Activated effector memory CD4-positive, alpha-beta T cell treated with anti-CD3 and anti-CD28 coated beads, Interleukin-2, amount 50 U/mL, for 16 hours (primary cell): Measurements from ENCODE around the gene ABR.
"Not testable (repeated sequence)": the region's sequence is repeated elsewhere in the genome, so short reads cannot be mapped to it uniquely, and the experiment has no call there.

Source experiments
- DNase-seq: peaks from one replicate; pipeline ENCODE4 v3.0.0-alpha.2; 2020

ABR gene

DNA sequence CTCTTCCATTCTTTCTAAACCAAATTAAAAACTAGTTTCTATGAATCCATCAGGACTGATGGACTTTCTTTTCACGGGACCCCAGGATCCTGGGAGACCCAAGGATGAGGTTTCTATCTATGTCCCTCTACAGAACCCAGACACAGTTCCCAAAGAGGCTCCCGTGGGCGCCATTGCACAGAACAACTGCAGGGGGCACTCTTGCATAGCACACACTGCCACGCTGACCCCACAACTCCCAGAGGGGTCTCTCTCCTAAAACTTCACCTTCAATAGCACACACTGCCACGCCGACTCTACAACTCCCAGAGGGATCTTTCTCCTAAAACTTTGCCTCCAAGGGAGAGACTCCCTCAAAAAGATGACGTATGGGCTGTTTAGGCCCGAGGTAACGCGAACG is 9.0 kb downstream of the ABR start:
- DNase-seq: no peak

DNA sequence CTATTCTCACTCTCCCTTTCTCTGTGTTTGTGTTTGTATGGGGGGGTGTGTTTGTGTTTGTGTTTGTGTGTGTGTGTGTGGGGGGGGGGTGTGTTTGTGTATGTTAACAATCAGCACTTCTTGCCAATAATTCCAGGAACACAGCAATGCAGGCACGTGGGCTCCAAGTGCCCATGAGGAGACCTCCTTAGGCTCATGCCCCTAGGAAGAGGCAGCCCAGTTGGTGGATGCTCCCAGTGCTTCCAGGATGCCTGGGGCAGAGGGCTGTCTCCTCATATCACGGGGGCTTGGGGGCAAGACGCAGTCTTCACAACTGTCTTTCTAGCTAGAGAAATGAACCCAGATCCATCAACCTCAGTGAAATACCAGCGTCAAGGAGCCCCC is 9.9 kb downstream of the ABR start:
- DNase-seq: no peak

DNA sequence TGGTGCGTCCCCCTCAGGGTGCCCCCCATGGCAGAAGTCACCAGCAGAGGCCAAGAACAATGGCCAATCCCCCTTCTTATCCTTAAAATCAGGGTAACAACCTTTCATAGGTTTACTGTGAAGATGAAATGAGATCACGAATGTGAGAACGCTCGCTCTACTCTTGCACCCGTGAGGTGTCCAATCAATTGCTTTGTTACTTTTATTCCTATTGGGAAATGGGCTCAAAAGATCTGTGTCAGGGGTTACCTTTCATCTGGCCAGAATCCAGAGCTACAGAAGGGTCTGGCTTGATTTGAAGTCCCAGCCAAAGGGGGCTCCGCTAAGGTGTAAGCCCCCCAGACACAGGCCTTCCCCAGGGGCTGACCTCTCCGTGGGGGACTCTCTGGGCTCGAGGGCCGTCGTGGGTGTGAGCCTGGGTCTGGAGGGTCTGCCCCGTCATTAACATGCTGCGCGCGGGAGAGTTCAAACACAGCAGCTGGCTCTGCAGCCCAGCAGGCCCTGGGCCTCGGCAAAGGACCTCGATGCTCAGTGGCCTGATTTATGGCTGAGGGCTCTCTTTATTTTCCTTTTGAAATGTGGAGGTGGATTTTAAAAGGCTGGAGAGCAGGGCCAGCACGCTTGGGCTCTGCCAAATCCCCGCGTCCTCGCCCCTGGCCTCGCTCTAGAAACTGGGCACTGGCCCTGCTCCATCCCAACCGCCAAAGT is 10.4 kb downstream of the ABR start:
- DNase-seq: no peak

DNA sequence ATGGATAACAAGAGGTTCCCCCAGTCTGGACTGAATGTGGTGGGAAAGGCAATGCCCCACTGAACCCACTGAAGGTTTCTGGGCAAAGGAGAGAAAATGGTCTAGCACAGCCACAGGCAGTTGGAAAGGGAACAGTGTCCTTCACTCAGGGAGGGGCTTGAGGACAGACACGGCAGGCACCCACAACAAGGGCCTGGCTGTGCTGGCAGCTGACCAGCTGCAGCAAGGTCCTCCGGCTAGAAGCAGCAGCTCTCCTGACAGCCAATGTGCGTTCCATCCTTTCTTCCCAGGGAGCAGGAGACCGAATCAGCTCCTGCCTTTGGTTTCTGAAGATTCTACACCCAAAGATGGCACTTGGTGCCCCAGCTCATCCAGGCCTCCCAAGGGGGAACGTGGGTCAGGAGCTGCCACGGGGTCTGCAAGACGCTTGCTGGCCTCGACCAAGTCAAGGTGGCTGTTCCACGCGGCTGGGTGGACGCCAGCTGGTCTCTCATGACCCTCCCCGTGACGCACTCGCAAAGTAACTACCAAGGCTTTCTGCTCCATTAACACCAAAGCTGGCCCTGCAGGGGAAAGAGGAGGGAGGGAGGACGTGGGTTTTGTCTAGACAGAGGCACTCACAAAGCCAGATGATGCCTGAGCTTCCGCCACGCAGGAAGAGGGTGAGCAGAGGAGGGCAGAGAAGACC is 11.1 kb downstream of the ABR start:
- DNase-seq: no peak

DNA sequence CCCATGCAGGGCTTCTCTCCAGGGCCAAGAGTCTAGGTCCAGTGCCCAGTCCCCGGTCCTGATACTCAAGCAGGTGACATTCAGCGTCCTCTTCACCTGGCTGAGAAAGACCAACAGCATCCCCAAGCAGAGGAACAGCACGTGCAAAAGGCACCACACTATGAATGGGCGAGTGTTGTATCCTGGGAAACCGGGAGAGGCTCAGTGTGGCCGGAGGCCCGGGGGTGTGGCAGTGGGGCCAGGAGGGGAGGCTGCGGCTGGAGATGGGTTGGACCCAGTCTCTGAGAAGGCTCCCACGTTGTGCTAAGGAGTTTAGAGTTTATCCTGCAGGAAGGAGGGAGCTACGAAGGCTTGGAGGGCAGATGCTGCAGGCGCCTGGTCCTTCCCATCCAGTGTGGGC is 13.5 kb downstream of the ABR start:
- no peak for DNase-seq

DNA sequence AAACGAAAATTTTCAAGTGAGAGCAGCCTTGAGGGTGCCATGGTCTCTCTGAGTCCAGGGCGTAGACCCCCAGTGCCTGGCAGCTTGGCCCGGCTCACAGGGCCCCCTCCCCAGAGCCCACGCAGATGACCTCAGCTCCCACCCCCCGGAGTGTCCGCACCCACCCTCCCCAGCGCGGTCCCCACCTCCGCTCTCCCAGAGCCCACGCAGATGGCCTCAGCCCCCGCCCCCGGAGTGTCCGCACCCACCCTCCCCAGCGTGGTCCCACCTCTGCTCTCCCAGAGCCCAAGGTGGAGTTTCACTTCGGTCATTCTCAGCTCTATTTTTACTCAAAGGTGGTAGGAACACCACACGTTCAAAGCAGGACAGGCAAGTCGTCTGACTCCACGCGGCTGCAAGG is 13.9 kb downstream of the ABR start:
- DNase-seq: no peak

DNA sequence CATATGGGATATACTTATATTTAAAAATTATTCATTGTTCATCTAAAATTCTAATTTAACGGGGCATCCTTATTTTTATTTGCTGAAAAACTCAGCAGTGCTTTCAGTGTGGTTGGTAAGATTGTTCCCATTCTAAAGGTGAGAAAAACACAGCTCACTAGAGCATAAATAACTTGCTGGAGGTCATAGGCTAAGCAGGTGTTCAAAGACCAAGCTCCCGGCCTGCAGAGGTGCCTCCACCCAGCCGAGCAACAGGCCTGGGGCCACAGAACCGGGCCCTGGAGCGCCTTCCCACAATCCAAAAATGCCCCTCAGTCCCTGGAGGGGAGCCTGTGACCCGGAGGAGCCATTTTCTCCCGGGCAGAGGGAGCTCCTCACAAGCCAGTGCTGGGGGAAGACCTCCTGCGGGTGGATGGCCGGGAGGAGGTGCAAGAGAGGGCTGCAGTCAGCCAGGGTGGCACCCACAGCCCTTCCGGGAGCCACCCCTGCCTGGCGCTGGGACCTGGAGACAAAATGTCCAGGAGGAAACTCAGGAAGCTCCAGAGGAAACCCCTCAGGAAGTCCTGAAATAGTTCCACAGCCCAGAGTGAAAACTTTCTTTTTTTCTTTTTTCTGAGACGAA is 14.7 kb downstream of the ABR start:
- no peak for DNase-seq

DNA sequence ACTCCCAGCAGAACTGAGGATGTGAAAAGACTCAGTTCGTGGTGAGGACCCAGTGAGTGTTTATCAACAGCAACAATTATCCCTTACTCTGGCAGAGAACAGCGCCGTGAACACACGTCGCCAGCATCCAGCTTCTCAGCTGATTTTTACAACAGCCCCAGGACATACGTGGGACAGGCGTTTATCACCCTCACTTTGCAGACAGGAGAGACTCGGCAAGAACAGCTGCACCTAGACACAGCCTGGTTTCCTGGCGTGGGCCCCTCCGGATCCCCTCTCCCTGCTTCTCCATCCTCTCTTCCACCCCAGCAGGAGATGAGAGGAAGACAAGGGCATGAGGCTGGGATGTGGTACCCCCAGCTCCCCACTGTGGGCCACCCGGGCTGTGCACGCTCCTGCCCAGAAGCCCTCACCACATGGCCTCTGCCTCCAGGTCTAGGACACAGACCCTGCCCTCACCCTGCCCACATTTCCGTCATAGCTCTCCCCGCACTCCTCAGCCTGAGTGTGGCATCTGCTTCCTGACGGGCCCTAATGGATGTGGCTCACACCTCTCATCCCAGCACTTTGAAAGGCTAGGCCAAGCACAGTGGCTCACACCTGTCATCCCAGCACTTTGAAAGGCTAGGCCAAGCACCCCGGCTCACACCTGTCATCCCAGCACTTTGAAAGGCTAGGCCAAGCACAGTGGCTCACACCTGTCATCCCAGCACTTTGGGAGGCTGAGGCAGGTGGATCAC is 17.5 kb downstream of the ABR start:
- no peak for DNase-seq

DNA sequence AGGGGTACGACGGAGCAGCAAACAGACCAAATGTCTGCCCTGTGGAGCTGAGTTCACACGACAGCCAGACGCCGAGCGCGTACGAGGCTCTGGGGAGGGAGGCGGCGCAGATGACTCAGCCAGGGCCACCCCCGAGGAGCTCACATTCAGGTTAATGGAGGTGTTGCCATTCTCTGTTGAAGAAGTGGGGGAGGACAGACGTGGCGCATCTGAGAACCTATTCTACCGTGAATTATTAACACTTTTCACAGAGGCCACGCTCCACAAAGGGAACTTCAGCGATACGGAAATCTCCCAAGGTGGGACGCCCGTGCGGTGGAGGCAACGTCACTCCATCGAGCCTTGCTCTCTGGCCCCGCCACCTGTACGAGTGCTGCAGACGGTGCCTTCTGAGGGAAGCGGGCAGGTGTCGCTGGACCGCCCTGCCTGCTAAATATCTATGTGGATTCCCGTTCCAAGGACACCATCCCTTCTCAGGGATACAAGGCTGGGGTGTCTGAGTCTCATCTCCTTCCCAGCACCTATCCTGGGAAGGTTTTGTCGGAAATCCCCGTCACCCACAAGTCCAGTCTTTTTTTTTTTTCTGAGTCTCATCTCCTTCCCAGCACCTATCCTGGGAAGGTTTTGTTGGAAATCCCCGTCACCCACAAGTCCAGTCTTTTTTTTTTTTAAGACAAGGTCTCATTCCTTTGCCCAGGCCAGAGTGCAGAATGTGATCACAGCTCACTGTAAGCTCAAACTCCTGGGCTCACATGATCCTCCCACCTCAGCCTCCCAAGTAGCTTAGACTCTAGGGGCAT is 19.0 kb downstream of the ABR start:
- no peak for DNase-seq

DNA sequence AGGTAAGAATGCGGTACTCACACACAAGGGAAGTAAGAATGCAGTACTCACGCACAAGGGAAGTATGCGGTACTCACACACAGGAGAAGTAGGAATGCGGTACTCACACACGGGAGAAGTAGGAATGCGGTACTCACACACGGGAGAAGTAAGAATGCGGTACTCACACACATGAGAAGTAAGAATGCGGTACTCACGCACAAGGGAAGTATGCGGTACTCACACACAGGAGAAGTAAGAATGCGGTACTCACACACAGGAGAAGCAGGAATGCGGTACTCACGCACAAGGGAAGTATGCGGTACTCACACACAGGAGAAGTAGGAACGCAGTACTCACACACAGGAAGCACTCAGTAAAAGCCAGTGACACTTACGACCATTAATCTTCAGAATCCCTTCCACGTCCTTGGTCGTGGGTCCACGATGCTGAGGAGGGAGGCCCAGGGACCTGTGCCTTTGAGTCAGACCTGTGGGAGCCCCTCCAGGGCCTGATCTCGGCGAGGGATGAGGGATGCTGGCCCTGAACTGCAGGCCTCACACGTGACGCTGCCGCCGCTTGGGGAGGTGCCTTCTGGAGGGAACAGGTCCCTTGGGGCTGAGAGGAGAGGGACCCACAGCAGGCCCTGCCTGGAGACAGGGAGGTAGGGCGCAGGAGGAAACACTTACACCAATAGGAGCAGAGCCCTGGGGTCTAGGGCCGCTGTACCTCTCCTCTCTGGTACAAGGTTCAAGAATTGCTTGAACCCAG is 20.2 kb downstream of the ABR start:
- DNase-seq: no peak

DNA sequence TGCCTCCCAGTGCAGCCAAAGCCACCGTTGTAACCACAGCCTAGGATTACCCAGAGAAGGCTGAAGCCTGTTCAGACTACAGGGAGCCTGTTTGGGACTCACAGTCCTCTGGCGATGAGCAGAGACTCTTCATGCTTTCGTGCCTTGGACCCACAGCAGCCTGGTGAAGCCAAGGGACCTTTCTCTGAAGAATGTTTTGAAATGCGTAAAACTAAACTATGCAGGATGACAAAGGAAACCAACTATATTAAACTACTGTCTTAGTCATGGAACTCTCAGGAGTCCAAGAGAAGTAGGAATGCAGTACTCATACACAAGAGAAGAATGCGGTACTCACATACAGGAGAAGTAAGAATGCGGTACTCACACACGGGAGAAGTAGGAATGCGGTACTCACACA is 20.9 kb downstream of the ABR start:
- DNase-seq: no peak

DNA sequence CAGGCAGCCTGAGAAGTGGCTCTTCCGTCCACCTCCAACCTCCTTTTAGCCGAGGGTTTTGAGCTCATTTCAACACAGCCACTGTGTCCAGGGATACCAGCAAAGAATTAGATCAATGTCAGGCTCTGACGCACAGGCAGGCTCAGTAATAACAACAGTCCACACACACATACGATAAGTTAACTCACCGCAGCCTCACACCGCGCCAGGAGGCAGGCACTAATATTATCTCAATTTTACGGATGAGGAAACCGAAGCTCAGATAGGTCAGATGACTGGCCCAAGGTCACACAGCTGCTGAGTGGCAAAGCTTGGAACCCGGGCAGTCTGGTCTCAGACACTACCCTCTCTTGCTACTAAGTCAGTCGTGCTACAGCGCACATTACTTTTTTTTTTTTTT is 22.9 kb downstream of the ABR start:
- no peak for DNase-seq

DNA sequence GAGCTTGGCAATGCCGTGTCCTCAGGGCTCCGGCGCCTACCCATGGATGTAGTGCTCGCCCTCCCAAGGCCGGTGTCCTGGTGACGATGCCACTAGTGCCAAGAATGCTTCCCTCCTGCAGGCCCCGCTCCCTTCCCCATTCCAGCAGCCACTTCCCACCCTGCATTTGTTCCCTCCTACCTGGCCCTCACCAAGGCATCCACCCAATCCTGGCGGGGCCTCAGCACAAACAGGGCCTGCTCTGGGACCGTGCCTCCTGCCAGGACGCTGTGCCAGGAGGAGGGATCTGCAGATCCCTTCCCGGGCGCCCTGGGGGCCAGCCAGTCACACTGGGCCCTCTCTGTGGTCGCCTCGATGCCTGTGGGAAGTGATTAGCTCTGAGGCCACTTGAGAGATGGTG is 25.1 kb downstream of the ABR start:
- no peak for DNase-seq

DNA sequence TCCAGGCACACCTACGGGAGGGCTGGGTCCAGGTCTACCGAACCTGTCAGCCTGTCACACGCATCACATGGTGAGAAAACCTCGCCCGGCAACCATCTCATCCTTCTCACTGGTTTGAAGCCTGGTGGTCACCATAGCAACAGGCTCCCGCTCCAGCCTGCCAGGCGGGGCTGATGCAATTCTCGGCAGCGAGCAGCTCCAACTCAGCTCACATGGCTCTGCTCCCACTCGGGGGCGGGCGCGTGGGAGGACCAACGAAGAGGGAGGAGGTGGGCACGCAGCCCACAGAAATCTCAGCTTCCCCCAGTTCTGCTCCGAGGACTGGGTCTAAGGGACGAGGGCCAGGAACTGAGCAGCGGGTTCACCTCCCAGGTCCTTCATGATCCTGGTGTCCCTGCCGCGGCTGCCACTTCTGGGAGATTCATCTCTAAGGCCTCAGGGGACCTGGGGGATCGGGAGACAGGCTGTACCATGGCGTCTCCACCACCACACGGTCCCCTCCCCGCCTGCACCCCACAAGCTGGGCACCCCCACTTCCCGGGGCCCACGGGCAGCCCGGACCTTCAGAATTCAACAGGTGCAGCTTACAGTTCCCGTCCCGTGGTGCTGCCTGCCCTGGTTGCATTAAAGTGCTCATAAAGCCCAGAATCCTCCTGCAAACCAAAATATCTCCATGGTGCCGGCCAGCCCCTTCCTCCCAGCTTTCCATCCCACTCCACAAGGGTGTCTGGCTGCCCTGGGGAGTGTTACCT is 25.8 kb downstream of the ABR start:
- DNase-seq: no peak

DNA sequence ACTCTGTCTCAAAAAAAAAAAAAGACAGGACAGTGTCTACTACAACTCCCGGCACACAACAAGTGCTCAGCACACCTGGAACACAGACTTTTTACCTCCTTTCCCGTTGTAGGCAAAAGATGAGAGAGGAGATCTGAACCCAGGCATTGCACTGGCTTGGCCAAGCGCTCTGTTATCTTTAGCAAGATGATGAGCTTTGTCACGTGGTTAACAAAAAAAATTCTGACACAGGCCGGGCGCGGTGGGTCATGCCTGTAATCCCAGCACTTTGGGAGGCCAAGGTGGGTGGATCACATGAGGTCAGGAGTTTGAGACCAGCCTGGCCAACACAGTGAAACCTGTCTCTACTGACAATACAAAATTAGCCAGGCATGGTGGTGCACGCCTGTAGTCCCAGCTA is 27.2 kb downstream of the ABR start:
- DNase-seq: not testable (repeated sequence)

DNA sequence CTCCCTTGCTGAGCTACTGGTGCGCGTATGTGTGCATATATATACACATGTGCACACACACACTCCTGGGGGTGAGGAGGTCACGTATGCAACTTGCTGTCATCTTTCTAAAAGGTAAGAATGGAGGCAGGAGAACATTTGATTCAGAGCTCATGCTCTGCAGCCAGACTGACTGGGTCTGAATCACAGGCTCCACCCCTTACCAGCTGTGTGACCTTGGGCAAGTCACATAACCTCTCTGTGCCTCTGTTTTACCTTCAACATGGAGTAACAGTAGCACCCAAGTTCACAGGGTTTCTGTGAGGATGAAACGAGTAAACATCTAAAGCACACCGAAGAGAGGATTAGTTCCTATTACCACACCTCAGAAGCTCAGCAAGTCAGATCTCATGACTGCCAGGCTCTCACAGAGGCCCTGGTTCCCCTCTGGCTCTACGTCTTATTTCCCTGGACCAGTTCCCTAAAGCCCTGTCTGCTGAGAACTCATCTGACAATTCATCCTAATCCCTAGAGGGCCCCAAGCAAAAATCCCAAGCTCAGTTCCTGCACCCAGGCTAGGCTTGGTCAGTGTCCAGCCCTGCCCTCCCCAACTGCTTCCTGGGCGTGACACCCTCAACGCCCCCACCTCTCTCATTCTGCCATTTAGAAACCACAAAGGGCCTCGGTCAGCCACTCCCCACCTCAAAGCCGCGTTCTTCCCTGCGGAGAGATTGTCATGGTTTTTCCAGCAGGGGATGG is 28.7 kb downstream of the ABR start:
- no peak for DNase-seq

DNA sequence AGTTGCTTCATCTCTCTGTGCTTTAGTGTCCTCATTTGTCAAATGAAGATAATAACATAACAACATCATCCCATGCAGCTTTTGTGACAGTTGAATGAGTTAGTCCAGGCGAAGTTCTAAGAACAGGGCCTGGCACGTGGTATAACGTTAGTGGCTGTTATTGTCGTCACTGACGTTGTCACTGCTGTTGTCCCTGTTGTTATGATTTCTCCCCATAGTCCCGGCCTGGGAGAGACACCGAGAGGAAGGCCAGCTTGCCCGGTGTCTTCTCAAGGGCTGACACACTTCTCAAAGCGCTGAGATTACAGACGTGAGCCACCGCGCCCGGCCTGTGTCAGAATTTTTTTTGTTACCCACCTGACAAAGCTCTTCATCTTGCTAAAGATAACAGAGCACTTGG is 29.9 kb downstream of the ABR start:
- DNase-seq: no peak

DNA sequence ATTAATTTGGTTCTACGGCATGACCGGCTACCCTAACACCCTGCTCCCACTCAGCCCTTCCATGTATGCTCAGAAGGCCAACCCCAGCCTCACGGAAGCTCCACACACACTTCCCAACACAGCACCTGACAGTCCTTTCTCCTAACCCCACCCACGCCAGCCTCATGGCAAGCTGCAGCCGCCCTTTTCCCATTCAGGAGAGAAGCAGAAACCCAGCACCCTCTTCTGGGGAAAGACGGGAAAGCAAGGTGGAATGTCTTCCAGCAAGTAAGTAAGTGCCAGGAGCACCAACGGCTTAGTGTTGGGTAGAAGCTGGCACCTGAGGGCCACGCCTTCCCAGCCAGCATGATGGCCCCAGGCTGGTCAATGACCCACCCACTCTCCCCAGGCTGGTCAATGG is 32.1 kb downstream of the ABR start:
- DNase-seq: no peak

DNA sequence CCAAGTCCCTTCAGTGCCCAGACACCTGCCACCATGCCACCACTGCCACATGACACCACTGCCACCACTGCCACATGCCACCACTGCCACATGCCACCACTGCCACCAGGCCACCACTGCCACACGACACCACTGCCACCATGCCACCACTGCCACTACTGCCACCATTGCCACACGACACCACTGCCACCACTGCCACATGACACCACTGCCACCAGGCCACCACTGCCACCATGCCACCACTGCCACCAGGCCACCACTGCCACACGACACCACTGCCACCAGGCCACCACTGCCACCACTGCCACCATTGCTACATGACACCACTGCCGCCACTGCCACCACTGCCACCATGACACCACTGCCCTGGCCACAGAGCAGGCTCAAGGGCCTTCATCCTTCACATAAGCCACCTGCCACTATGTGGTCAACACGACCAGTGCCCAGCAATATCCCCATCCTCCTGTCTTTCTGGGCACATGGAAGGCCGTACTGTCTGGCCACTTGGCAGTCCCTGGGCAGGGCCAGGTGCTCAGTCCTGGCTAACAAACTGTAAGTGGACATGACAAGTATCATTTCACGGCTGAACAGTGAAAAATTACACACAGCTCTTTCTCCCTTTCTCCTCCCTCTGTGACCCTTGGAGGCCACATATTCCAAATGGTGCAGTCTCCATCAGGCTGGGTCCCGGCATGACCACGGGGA is 33.1 kb downstream of the ABR start:
- DNase-seq: no peak
